GM21367 (cell line): Measurements from ENCODE around the gene LRIT1.

Experiments used
- ATAC-seq: cut with Tn5 transposase; IDR thresholded peaks from one replicate; pipeline ENCODE4 v1.9.1; 2021; ENCODE audit not compliant: unreplicated experiment

Gene LRIT1

GRCh38 chr10:84256510-84257342, 15.4 kb upstream of the LRIT1 start:
- ATAC-seq: peak; percentile 66

GRCh38 chr10:84254552-84255478, 13.5 kb upstream of the LRIT1 start:
- no peak for ATAC-seq

GRCh38 chr10:84248794-84249193, 7.4 kb upstream of the LRIT1 start:
- ATAC-seq: no peak

GRCh38 chr10:84247496-84247895, 6.2 kb upstream of the LRIT1 start:
- ATAC-seq: no peak

GRCh38 chr10:84244651-84245270, 3.4 kb upstream of the LRIT1 start, which contains the start of gene RGR:
TSS of gene RGR (plus strand) at chr10:84245053. CDS start at chr10:84245091, 38 bp downstream.
- ATAC-seq: no peak

GRCh38 chr10:84243759-84244158, 2.4 kb upstream of the LRIT1 start:
- no peak for ATAC-seq

GRCh38 chr10:84238909-84239308, 2.4 kb downstream of the LRIT1 start:
- ATAC-seq: no peak

GRCh38 chr10:84237199-84238051, 3.9 kb downstream of the LRIT1 start:
- ATAC-seq: no peak

- ATAC-seq: no peak
Observed at GRCh38 chr10:84236807-84237198, 4.5 kb downstream of the LRIT1 start.

- ATAC-seq: no peak
Observed at GRCh38 chr10:84235096-84235495, 6.2 kb downstream of the LRIT1 start.

GRCh38 chr10:84234479-84234878, 6.9 kb downstream of the LRIT1 start:
- ATAC-seq: no peak

GRCh38 chr10:84233940-84234339, 7.4 kb downstream of the LRIT1 start:
- no peak for ATAC-seq

GRCh38 chr10:84232376-84232775, 9.0 kb downstream of the LRIT1 start:
- no peak for ATAC-seq

- ATAC-seq: no peak
Observed at GRCh38 chr10:84230359-84230758, 11.0 kb downstream of the LRIT1 start.

GRCh38 chr10:84227810-84228209, 13.5 kb downstream of the LRIT1 start:
- ATAC-seq: no peak

GRCh38 chr10:84226616-84227015, 14.7 kb downstream of the LRIT1 start:
- no peak for ATAC-seq

- ATAC-seq: no peak
Observed at GRCh38 chr10:84225427-84226173, 15.7 kb downstream of the LRIT1 start, which contains the start of gene LRIT2. TSS of gene LRIT2 (minus strand) at chr10:84225544. CDS start at chr10:84225520, 24 bp downstream.

GRCh38 chr10:84224411-84225028, 16.8 kb downstream of the LRIT1 start:
- ATAC-seq: no peak

- ATAC-seq: no peak
Observed at GRCh38 chr10:84221916-84222315, 19.4 kb downstream of the LRIT1 start.
